MCF 10A (cell line): ENCODE measurements around the gene MAP3K13. TPM values are rescaled to one million over a fixed set of nuclear protein-coding genes. Genes with fewer than 3 reads are reported as not detected.

ENCODE experiments used
- BruUV-seq: library from RNA; stranded (reverse); fragments of 400-500 nt; replicated peaks from 2 replicates; lab custom pipeline; 2021; lab: Mats Ljungman, UMichigan
- CTCF ChIA-PET: fragments of 300-600 bp; sonication (Branson Sonifier 250); formaldehyde crosslinking; extraction: SDS; loops from one replicate; lab custom pipeline; 2021; ENCODE audit warnings: antibody characterized with exemption, inconsistent platforms; lab: Yijun Ruan, JAX
- POLR2A ChIA-PET: fragments of 300-600, 350-650 bp; sonication (Branson Sonifier 250); formaldehyde crosslinking; extraction: SDS; loops from one replicate; lab custom pipeline; 2020; ENCODE audit warnings: antibody characterized with exemption, inconsistent platforms; lab: Yijun Ruan, JAX
- DNase-seq: peaks from one replicate; pipeline ENCODE4 v3.0.0-alpha.2; 2018; ENCODE audit not compliant: unreplicated experiment
- H3K27ac Mint-ChIP-seq: one replicate; pipeline ENCODE4 v1.8.0; 2022; ENCODE audit warnings: mild to moderate bottlenecking, low read depth, mixed read lengths; ENCODE audit not compliant: unreplicated experiment
- H3K27me3 Mint-ChIP-seq: one replicate; pipeline ENCODE4 v1.8.0; 2022; ENCODE audit warnings: mixed read lengths; ENCODE audit not compliant: insufficient read depth, unreplicated experiment
- H3K36me3 Mint-ChIP-seq: one replicate; pipeline ENCODE4 v1.8.0; 2022; ENCODE audit warnings: mild to moderate bottlenecking, moderate library complexity, mixed read lengths; ENCODE audit not compliant: insufficient read depth, unreplicated experiment
- H3K4me1 Mint-ChIP-seq: one replicate; pipeline ENCODE4 v1.8.0; 2022; ENCODE audit warnings: mixed read lengths; ENCODE audit not compliant: insufficient read depth, unreplicated experiment
- H3K4me3 Mint-ChIP-seq: one replicate; pipeline ENCODE4 v1.8.0; 2022; ENCODE audit warnings: mild to moderate bottlenecking, moderate library complexity, mixed read lengths; ENCODE audit not compliant: unreplicated experiment
- H3K9me3 Mint-ChIP-seq: one replicate; pipeline ENCODE4 v1.8.0; 2022; ENCODE audit warnings: mixed read lengths; ENCODE audit not compliant: unreplicated experiment
- intact Hi-C: fragments of 100-400 bp; cut with micrococcal nuclease; formaldehyde crosslinking; loops from 2 replicates; pipeline ENCODE4 v1.14.1; 2022
- total RNA-seq: library from RNA; stranded (reverse); gene quantifications from 2 replicates; pipeline ENCODE4 v1.2.3, GENCODE V29; 2022
- TF ChIP-seq, protein P1 (sequence below): fragments of 200-600 bp; IDR thresholded peaks from one replicate; pipeline ENCODE4 v1.8.0; 2022; ENCODE audit warnings: antibody characterized with exemption, mild to moderate bottlenecking; ENCODE audit not compliant: unreplicated experiment

MAP3K13 gene
- total RNA-seq, 1 experiment from 2014 or later: 15.8 TPM

DNA sequence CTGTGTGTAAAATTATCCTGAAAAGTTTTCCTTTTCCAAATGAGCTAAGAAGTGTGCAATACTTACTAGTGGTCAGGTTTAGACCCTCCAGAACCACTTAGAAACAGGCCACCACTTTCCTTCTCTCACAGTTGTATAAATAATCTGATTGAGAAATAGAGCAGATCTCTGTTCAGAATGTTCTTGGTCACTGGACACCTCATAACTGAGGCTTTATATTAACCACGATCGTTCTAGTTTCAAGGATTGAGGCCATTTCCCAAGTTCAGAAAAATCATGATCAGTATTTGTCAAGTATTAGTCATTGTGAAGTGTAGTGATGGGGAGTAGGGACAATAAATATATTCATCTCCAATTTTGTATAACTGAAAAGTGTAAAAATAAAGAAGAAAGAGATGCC, 1.0 kb upstream of the MAP3K13 start:
- CTCF ChIA-PET: interaction anchor here (0.6 to 1.0 kb wide), 2 partner anchors 9 to 53 kb away, joined by 3 to 4 read pairs; no protein-coding TSS in a partner anchor
- no peaks in the 10 kb centered on the region for H3K27me3 Mint-ChIP-seq

DNA sequence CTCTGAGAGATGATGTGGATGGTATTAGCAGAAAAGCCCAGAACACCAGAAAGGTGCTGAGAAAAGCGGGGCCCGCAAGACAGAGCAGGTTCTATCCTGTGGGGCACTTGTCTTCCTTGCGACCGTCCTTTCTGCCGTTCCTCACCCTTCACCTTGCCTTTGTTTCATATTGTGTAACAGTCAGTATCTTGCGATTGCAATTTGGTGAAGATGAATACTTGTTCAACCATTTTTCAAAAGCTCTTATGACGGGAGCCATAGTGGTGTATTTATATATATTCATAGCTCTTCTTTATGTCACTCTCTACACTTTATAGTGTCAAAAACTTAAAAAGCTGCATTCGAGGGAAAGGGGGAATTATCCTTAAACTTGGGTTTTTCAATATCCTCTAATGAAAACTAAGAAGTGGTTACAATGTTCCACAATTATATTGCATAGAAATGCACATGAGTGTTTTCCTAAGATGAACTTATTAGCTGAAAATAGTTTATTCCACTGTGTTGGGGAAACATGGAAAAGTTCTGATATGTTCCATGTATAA, 797 bp downstream of the MAP3K13 start:
- no peaks in the 10 kb centered on the region for H3K36me3 Mint-ChIP-seq
- no peaks in the 10 kb centered on the region for H3K27me3 Mint-ChIP-seq
- no peaks in the 10 kb centered on the region for H3K9me3 Mint-ChIP-seq
- H3K27ac Mint-ChIP-seq: peak overlapping the region; percentile 80
- BruUV-seq: no TSS peak
- TF ChIP-seq, protein P1, sequence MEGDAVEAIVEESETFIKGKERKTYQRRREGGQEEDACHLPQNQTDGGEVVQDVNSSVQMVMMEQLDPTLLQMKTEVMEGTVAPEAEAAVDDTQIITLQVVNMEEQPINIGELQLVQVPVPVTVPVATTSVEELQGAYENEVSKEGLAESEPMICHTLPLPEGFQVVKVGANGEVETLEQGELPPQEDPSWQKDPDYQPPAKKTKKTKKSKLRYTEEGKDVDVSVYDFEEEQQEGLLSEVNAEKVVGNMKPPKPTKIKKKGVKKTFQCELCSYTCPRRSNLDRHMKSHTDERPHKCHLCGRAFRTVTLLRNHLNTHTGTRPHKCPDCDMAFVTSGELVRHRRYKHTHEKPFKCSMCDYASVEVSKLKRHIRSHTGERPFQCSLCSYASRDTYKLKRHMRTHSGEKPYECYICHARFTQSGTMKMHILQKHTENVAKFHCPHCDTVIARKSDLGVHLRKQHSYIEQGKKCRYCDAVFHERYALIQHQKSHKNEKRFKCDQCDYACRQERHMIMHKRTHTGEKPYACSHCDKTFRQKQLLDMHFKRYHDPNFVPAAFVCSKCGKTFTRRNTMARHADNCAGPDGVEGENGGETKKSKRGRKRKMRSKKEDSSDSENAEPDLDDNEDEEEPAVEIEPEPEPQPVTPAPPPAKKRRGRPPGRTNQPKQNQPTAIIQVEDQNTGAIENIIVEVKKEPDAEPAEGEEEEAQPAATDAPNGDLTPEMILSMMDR: no peak
- peaks cover 13% of the 10 kb centered on the region for H3K4me1 Mint-ChIP-seq
- DNase-seq: peak; percentile 38
- ChIA-PET POLR2A (interaction anchor here (0.5 to 3.0 kb wide), 22 partner anchors 9 to 1656 kb away, joined by 3 to 17 read pairs (median 4); partner anchors contain the start of gene SENP2), CTCF (interaction anchor here (0.5 to 1.8 kb wide), 4 partner anchors 32 to 1094 kb away, joined by 3 to 7 read pairs (median 4); no protein-coding TSS in a partner anchor)
- intact Hi-C loops: no loop called here
- peak overlapping the region; percentile 83 for H3K4me3 Mint-ChIP-seq

More for the DNA sequence above, 1.0 kb upstream of the MAP3K13 start:
- H3K9me3 Mint-ChIP-seq: no peaks in the 10 kb centered on the region
- H3K4me3 Mint-ChIP-seq: no peak overlapping the region
- DNase-seq: no peak
- TF ChIP-seq, protein P1: no peak
- no TSS peak for BruUV-seq
- peaks cover 13% of the 10 kb centered on the region for H3K4me1 Mint-ChIP-seq
- POLR2A ChIA-PET: interaction anchor here (3.0 kb wide), 1 partner anchor 25 kb away, joined by 9 read pairs; no protein-coding TSS in a partner anchor
- no peaks in the 10 kb centered on the region for H3K36me3 Mint-ChIP-seq
- intact Hi-C loops: no loop called here
- peak overlapping the region; percentile 23 for H3K27ac Mint-ChIP-seq

GRCh38 chr3:185365291-185366073, 2.5 kb downstream of the MAP3K13 start:
- no TSS peak for BruUV-seq
- no peak overlapping the region for H3K4me3 Mint-ChIP-seq
- intact Hi-C loops: no loop called here
- TF ChIP-seq, protein P1: no peak
- no peak overlapping the region for H3K27ac Mint-ChIP-seq
- no peaks in the 10 kb centered on the region for H3K9me3 Mint-ChIP-seq
- ChIA-PET POLR2A (interaction anchor here (0.6 to 1.2 kb wide), 3 partner anchors 9 to 132 kb away, joined by 3 read pairs; no protein-coding TSS in a partner anchor), CTCF (interaction anchor here (0.7 to 0.8 kb wide), 2 partner anchors 95 to 841 kb away, joined by 3 read pairs; no protein-coding TSS in a partner anchor)
- DNase-seq: no peak
- H3K36me3 Mint-ChIP-seq: no peaks in the 10 kb centered on the region
- no peaks in the 10 kb centered on the region for H3K27me3 Mint-ChIP-seq
- peaks cover 13% of the 10 kb centered on the region for H3K4me1 Mint-ChIP-seq

GRCh38 chr3:185366074-185366335, 3.1 kb downstream of the MAP3K13 start:
- Mint-ChIP-seq H3K36me3 (no peaks in the 10 kb centered on the region), H3K4me1 (peaks cover 13% of the 10 kb centered on the region), H3K27me3 (no peaks in the 10 kb centered on the region), H3K27ac (no peak overlapping the region), H3K4me3 (no peak overlapping the region), H3K9me3 (no peaks in the 10 kb centered on the region)
- ChIA-PET CTCF (no interaction called here), POLR2A (interaction anchor here (1.2 to 1.6 kb wide), 2 partner anchors 15 to 49 kb away, joined by 3 to 6 read pairs; no protein-coding TSS in a partner anchor)
- no peak for DNase-seq
- intact Hi-C loops: no loop called here
- BruUV-seq: no TSS peak
- TF ChIP-seq, protein P1: no peak
